ENCODE data around the gene LGR5. TPM values are rescaled to one million over a fixed set of nuclear protein-coding genes. Genes with fewer than 3 reads are reported as not detected.

The LGR5 gene
- total RNA-seq, 1 experiment from 2014 or later, result not detected

GRCh38 chr12:71536939-71537622 lies 97.5 kb downstream of the LGR5 start:
- Histone ChIP-seq H2AFZ (ENCODE audit: low read length) (no peak overlapping the region), H3K79me2 (ENCODE audit: low read length) (no peaks in the 10 kb centered on the region), H3K4me2 (ENCODE audit: low read depth, low read length, poor library complexity, severe bottlenecking) (no peak overlapping the region), H3K27me3 (ENCODE audit: low read length) (no peaks in the 10 kb centered on the region), H4K20me1 (ENCODE audit: insufficient read depth, low read depth, low read length) (no peaks in the 10 kb centered on the region), H3K9me2 (replicated peaks; ENCODE audit: insufficient read depth, low read length) (no peaks in the 10 kb centered on the region), H3K36me3 (ENCODE audit: insufficient read depth, low read length) (no peaks in the 10 kb centered on the region), H3K9me3 (ENCODE audit: low read length) (no peaks in the 10 kb centered on the region), H3K4me3 (ENCODE audit: low read length) (no peak overlapping the region), H3K4me1 (ENCODE audit: low read length) (no peaks in the 10 kb centered on the region), H3K27ac (ENCODE audit: low read length) (no peak overlapping the region), H3K9ac (ENCODE audit: low read length) (no peak overlapping the region)
- DNase-seq, result no peak

DNA sequence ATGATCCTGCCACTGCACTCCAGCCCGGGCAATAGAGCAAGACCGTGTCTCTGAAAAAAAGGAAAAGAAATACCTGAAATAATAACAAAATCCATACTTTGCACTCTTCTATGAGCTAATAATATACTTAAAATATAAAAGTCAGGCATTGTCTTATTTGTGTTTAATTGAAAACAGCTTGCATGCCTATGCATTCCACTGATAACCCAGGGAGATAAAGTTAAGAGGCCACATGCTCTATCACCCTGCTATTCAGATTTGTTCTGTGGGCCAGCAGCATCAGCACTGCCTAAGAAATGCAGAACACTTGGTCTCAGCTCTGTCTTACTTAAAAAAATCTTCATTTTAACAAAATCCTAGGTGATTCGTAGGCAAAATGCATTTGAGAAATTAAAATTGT lies 99.2 kb downstream of the LGR5 start:
- H2AFZ ChIP-seq (ENCODE audit: low read length), result no peak overlapping the region
- no peak overlapping the region for H3K4me2 ChIP-seq (ENCODE audit: low read depth, low read length, poor library complexity, severe bottlenecking)
- H3K9ac ChIP-seq (ENCODE audit: low read length), result no peak overlapping the region
- H3K9me3 ChIP-seq (ENCODE audit: low read length), result no peaks in the 10 kb centered on the region
- no peak for DNase-seq
- H3K27ac ChIP-seq (ENCODE audit: low read length), result no peak overlapping the region
- H3K9me2 ChIP-seq (replicated peaks; ENCODE audit: insufficient read depth, low read length), result no peaks in the 10 kb centered on the region
- no peaks in the 10 kb centered on the region for H3K79me2 ChIP-seq (ENCODE audit: low read length)
- H3K36me3 ChIP-seq (ENCODE audit: insufficient read depth, low read length), result no peaks in the 10 kb centered on the region
- H3K4me1 ChIP-seq (ENCODE audit: low read length), result no peaks in the 10 kb centered on the region
- H4K20me1 ChIP-seq (ENCODE audit: insufficient read depth, low read depth, low read length), result no peaks in the 10 kb centered on the region
- no peak overlapping the region for H3K4me3 ChIP-seq (ENCODE audit: low read length)
- H3K27me3 ChIP-seq (ENCODE audit: low read length), result no peaks in the 10 kb centered on the region

DNA sequence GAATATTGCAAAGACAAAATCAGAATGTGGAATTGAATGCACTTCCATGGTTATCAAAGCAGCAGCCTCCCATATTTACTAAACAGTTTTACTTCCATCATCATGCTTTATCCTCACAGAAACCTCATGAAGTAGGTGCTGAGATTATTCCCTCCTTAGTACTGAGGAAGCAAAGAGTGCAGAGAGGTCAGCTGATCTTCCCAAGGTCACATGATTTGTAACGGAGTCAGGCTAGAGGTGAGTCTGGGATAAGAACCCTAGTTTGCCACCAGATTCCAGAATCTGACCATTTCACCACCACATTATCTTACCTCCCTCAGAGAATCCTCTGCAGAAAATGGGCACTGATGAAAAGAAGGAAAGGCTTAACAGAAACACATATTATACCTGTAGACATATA lies 102.0 kb downstream of the LGR5 start:
- no peak overlapping the region for H2AFZ ChIP-seq (ENCODE audit: low read length)
- H3K4me2 ChIP-seq (ENCODE audit: low read depth, low read length, poor library complexity, severe bottlenecking), result no peak overlapping the region
- H3K9me3 ChIP-seq (ENCODE audit: low read length), result no peaks in the 10 kb centered on the region

GRCh38 chr12:71546322-71546861 lies 106.8 kb downstream of the LGR5 start:
- Histone ChIP-seq H4K20me1 (ENCODE audit: insufficient read depth, low read depth, low read length) (no peaks in the 10 kb centered on the region), H3K4me1 (ENCODE audit: low read length) (no peaks in the 10 kb centered on the region), H3K4me2 (ENCODE audit: low read depth, low read length, poor library complexity, severe bottlenecking) (no peak overlapping the region), H3K36me3 (ENCODE audit: insufficient read depth, low read length) (no peaks in the 10 kb centered on the region), H3K79me2 (ENCODE audit: low read length) (no peaks in the 10 kb centered on the region), H3K27me3 (ENCODE audit: low read length) (no peaks in the 10 kb centered on the region), H2AFZ (ENCODE audit: low read length) (no peak overlapping the region), H3K4me3 (ENCODE audit: low read length) (no peak overlapping the region), H3K27ac (ENCODE audit: low read length) (no peak overlapping the region), H3K9me2 (replicated peaks; ENCODE audit: insufficient read depth, low read length) (no peaks in the 10 kb centered on the region), H3K9me3 (ENCODE audit: low read length) (no peaks in the 10 kb centered on the region), H3K9ac (ENCODE audit: low read length) (no peak overlapping the region)
- no peak for DNase-seq

More for the DNA sequence above, 102.0 kb downstream of the LGR5 start:
- H3K9ac ChIP-seq (ENCODE audit: low read length), result no peak overlapping the region
- DNase-seq, result no peak
- H3K4me3 ChIP-seq (ENCODE audit: low read length), result no peak overlapping the region
- H4K20me1 ChIP-seq (ENCODE audit: insufficient read depth, low read depth, low read length), result no peaks in the 10 kb centered on the region
- H3K4me1 ChIP-seq (ENCODE audit: low read length), result no peaks in the 10 kb centered on the region
- H3K9me2 ChIP-seq (replicated peaks; ENCODE audit: insufficient read depth, low read length), result no peaks in the 10 kb centered on the region
- H3K36me3 ChIP-seq (ENCODE audit: insufficient read depth, low read length), result no peaks in the 10 kb centered on the region
- no peak overlapping the region for H3K27ac ChIP-seq (ENCODE audit: low read length)
- no peaks in the 10 kb centered on the region for H3K27me3 ChIP-seq (ENCODE audit: low read length)
- H3K79me2 ChIP-seq (ENCODE audit: low read length), result no peaks in the 10 kb centered on the region

DNA sequence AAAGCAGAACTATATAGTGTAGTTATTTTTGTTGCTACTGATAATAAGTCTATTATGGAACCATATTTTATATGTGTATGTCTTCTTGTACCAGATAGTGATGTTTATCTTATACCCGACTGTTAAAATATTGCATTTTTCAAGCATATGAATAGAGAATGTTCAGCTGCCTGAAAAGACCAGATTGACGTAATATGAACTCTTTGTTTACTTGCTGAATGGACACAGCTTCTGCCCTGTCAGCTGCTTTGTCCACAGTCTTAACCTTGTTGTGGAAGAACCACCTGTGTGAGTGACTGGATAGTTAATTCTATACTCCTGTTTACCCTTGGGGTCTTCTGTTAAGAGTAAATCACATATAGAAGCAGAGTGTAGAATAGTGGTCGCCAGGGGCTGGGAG lies 109.3 kb downstream of the LGR5 start:
- DNase-seq, result no peak
- H3K79me2 ChIP-seq (ENCODE audit: low read length), result no peaks in the 10 kb centered on the region
- no peak overlapping the region for H3K4me3 ChIP-seq (ENCODE audit: low read length)
- no peak overlapping the region for H2AFZ ChIP-seq (ENCODE audit: low read length)
- no peak overlapping the region for H3K9ac ChIP-seq (ENCODE audit: low read length)
- H4K20me1 ChIP-seq (ENCODE audit: insufficient read depth, low read depth, low read length), result no peaks in the 10 kb centered on the region
- H3K27ac ChIP-seq (ENCODE audit: low read length), result no peak overlapping the region
- no peaks in the 10 kb centered on the region for H3K9me3 ChIP-seq (ENCODE audit: low read length)
- H3K4me2 ChIP-seq (ENCODE audit: low read depth, low read length, poor library complexity, severe bottlenecking), result no peak overlapping the region
- no peaks in the 10 kb centered on the region for H3K27me3 ChIP-seq (ENCODE audit: low read length)
- H3K9me2 ChIP-seq (replicated peaks; ENCODE audit: insufficient read depth, low read length), result no peaks in the 10 kb centered on the region
- no peaks in the 10 kb centered on the region for H3K4me1 ChIP-seq (ENCODE audit: low read length)
- H3K36me3 ChIP-seq (ENCODE audit: insufficient read depth, low read length), result no peaks in the 10 kb centered on the region

DNA sequence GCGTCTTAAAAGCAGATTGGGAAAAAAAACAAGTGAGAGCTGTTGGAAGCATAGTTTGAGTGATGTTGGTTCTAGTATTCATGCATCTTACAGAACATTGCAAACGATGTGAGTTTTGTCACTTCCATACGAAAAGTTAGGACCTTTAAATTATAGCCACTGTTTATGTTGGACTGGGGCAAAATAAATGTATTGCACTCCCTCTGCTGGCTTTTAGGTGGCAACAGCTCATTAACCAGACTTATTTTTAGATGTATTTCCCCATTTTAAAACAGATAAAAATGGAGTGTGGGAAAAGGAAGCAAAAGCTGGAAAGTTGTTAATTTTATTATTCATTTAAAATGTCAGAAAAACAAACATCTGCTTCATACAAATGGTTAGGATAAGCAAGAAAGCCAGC lies 111.9 kb downstream of the LGR5 start:
- H3K9me2 ChIP-seq (replicated peaks; ENCODE audit: insufficient read depth, low read length), result no peaks in the 10 kb centered on the region
- no peak for DNase-seq

GRCh38 chr12:71552728-71553501 lies 113.3 kb downstream of the LGR5 start:
- no peaks in the 10 kb centered on the region for H3K79me2 ChIP-seq (ENCODE audit: low read length)
- H3K9ac ChIP-seq (ENCODE audit: low read length), result no peak overlapping the region
- H3K4me2 ChIP-seq (ENCODE audit: low read depth, low read length, poor library complexity, severe bottlenecking), result no peak overlapping the region
- no peak for DNase-seq
- no peak overlapping the region for H2AFZ ChIP-seq (ENCODE audit: low read length)
- H3K27ac ChIP-seq (ENCODE audit: low read length), result no peak overlapping the region
- H3K27me3 ChIP-seq (ENCODE audit: low read length), result no peaks in the 10 kb centered on the region
- no peaks in the 10 kb centered on the region for H3K9me3 ChIP-seq (ENCODE audit: low read length)
- H3K4me3 ChIP-seq (ENCODE audit: low read length), result no peak overlapping the region
- no peaks in the 10 kb centered on the region for H3K9me2 ChIP-seq (replicated peaks; ENCODE audit: insufficient read depth, low read length)
- no peaks in the 10 kb centered on the region for H3K36me3 ChIP-seq (ENCODE audit: insufficient read depth, low read length)
- no peaks in the 10 kb centered on the region for H3K4me1 ChIP-seq (ENCODE audit: low read length)
- no peaks in the 10 kb centered on the region for H4K20me1 ChIP-seq (ENCODE audit: insufficient read depth, low read depth, low read length)

More for the DNA sequence above, 111.9 kb downstream of the LGR5 start:
- Histone ChIP-seq H3K27ac (ENCODE audit: low read length) (no peak overlapping the region), H3K4me2 (ENCODE audit: low read depth, low read length, poor library complexity, severe bottlenecking) (no peak overlapping the region), H3K9me3 (ENCODE audit: low read length) (no peaks in the 10 kb centered on the region), H2AFZ (ENCODE audit: low read length) (no peak overlapping the region), H3K4me1 (ENCODE audit: low read length) (no peaks in the 10 kb centered on the region), H3K4me3 (ENCODE audit: low read length) (no peak overlapping the region), H4K20me1 (ENCODE audit: insufficient read depth, low read depth, low read length) (no peaks in the 10 kb centered on the region), H3K79me2 (ENCODE audit: low read length) (no peaks in the 10 kb centered on the region), H3K36me3 (ENCODE audit: insufficient read depth, low read length) (no peaks in the 10 kb centered on the region), H3K9ac (ENCODE audit: low read length) (no peak overlapping the region), H3K27me3 (ENCODE audit: low read length) (no peaks in the 10 kb centered on the region)

GRCh38 chr12:71555191-71555590 lies 115.6 kb downstream of the LGR5 start:
- H3K9ac ChIP-seq (ENCODE audit: low read length), result no peak overlapping the region
- H3K4me1 ChIP-seq (ENCODE audit: low read length), result no peaks in the 10 kb centered on the region
- no peak for DNase-seq
- no peaks in the 10 kb centered on the region for H3K36me3 ChIP-seq (ENCODE audit: insufficient read depth, low read length)
- H3K4me3 ChIP-seq (ENCODE audit: low read length), result no peak overlapping the region
- H3K9me3 ChIP-seq (ENCODE audit: low read length), result no peaks in the 10 kb centered on the region
- H3K4me2 ChIP-seq (ENCODE audit: low read depth, low read length, poor library complexity, severe bottlenecking), result no peak overlapping the region
- H3K27me3 ChIP-seq (ENCODE audit: low read length), result no peaks in the 10 kb centered on the region
- no peak overlapping the region for H3K27ac ChIP-seq (ENCODE audit: low read length)
- H3K9me2 ChIP-seq (replicated peaks; ENCODE audit: insufficient read depth, low read length), result no peaks in the 10 kb centered on the region
- H4K20me1 ChIP-seq (ENCODE audit: insufficient read depth, low read depth, low read length), result no peaks in the 10 kb centered on the region
- no peaks in the 10 kb centered on the region for H3K79me2 ChIP-seq (ENCODE audit: low read length)
- no peak overlapping the region for H2AFZ ChIP-seq (ENCODE audit: low read length)
